Measurements from ENCODE around the gene ANKRD66.

- TF ChIP-seq CTCF (IDR thresholded peaks at IDR 0.05; ENCODE audit: borderline replicate concordance, extremely low read depth, low read length, poor library complexity, severe bottlenecking) (no peak), EZH2 (IDR thresholded peaks at IDR 0.05; ENCODE audit: borderline replicate concordance, low read depth, low read length, severe bottlenecking) (no peak)
Observed at GRCh38 chr6:46749731-46750130, 3.0 kb downstream of the ANKRD66 start.
